ENCODE measurements around the gene MAN1A1.

- TF ChIP-seq CTCF (IDR thresholded peaks at IDR 0.05) (no peak), POLR2A (IDR thresholded peaks at IDR 0.05) (no peak)
These were observed 41.5 kb downstream of the MAN1A1 start for GRCh38 chr6:119308048-119308570.

Measured in uterus (tissue), 2 donors.